Measurements from ENCODE around the gene TOMM20.
A peak's percentile ranks its signal among the peaks of the same experiment; 100 is the strongest.
"Not testable (repeated sequence)": the region's sequence is repeated elsewhere in the genome, so short reads cannot be mapped to it uniquely, and the experiment has no call there.

Gene TOMM20

GRCh38 chr1:235100194-235100772, 28.4 kb downstream of the TOMM20 start:
- no peak for DNase-seq

- DNase-seq, result no peak
These were observed 29.6 kb downstream of the TOMM20 start for GRCh38 chr1:235098991-235099390.

GRCh38 chr1:235098547-235098946, 30.1 kb downstream of the TOMM20 start:
- DNase-seq, result no peak

- DNase-seq, result not testable (repeated sequence)
These were observed 31.1 kb downstream of the TOMM20 start for GRCh38 chr1:235097501-235097900.

- DNase-seq, result no peak
These were observed 32.6 kb downstream of the TOMM20 start for GRCh38 chr1:235095938-235096562.

- peak; percentile 93 for DNase-seq
These were observed 34.7 kb downstream of the TOMM20 start for GRCh38 chr1:235093696-235094592.

GRCh38 chr1:235093013-235093695, 35.5 kb downstream of the TOMM20 start:
- DNase-seq, result peak; percentile 84

GRCh38 chr1:235092415-235092814, 36.2 kb downstream of the TOMM20 start:
- not testable (repeated sequence) for DNase-seq

- not testable (repeated sequence) for DNase-seq
These were observed 36.6 kb downstream of the TOMM20 start for GRCh38 chr1:235092045-235092406.

- DNase-seq, result not testable (repeated sequence)
These were observed 37.2 kb downstream of the TOMM20 start for GRCh38 chr1:235091319-235092044.

GRCh38 chr1:235090406-235091069, 38.1 kb downstream of the TOMM20 start:
- peak; percentile 92 for DNase-seq

GRCh38 chr1:235088907-235089306, 39.7 kb downstream of the TOMM20 start:
- no peak for DNase-seq

- no peak for DNase-seq
These were observed 40.2 kb downstream of the TOMM20 start for GRCh38 chr1:235088430-235088829.

GRCh38 chr1:235087906-235088305, 40.7 kb downstream of the TOMM20 start:
- DNase-seq, result no peak

GRCh38 chr1:235085411-235086117, 43.1 kb downstream of the TOMM20 start:
- DNase-seq, result not testable (repeated sequence)

- DNase-seq, result not testable (repeated sequence)
These were observed 47.8 kb downstream of the TOMM20 start for GRCh38 chr1:235080788-235081187.

GRCh38 chr1:235080297-235080657, 48.4 kb downstream of the TOMM20 start:
- not testable (repeated sequence) for DNase-seq

GRCh38 chr1:235079443-235080296, 49.0 kb downstream of the TOMM20 start:
- DNase-seq, result no peak

- DNase-seq, result no peak
These were observed 49.9 kb downstream of the TOMM20 start for GRCh38 chr1:235078480-235079381.

Data from eye (tissue), 1 donor.